ENCODE data around the gene SRD5A3.

GRCh38 chr4:55406545-55406944 is 60.5 kb downstream of the SRD5A3 start:
- no peak for TF ChIP-seq JUN (CRISPR knock-in tag; IDR thresholded peaks at IDR 0.05)
- TF ChIP-seq, protein P1, sequence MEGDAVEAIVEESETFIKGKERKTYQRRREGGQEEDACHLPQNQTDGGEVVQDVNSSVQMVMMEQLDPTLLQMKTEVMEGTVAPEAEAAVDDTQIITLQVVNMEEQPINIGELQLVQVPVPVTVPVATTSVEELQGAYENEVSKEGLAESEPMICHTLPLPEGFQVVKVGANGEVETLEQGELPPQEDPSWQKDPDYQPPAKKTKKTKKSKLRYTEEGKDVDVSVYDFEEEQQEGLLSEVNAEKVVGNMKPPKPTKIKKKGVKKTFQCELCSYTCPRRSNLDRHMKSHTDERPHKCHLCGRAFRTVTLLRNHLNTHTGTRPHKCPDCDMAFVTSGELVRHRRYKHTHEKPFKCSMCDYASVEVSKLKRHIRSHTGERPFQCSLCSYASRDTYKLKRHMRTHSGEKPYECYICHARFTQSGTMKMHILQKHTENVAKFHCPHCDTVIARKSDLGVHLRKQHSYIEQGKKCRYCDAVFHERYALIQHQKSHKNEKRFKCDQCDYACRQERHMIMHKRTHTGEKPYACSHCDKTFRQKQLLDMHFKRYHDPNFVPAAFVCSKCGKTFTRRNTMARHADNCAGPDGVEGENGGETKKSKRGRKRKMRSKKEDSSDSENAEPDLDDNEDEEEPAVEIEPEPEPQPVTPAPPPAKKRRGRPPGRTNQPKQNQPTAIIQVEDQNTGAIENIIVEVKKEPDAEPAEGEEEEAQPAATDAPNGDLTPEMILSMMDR (IDR thresholded peaks at IDR 0.05), result no peak

All from WTC11 (cell line).